HG02943 (cell line): ENCODE results near the gene MYO9B.
"Not testable (repeated sequence)": the region's sequence is repeated elsewhere in the genome, so short reads cannot be mapped to it uniquely, and the experiment has no call there.

Experiments
- ATAC-seq: cut with Tn5 transposase; IDR thresholded peaks from one replicate; pipeline ENCODE4 v1.9.1; 2021; ENCODE audit warnings: mild to moderate bottlenecking, low read depth, moderate library complexity; ENCODE audit not compliant: unreplicated experiment

MYO9B gene

GRCh38 chr19:17138052-17138846 is 62.7 kb downstream of the MYO9B start:
- not testable (repeated sequence) for ATAC-seq

DNA sequence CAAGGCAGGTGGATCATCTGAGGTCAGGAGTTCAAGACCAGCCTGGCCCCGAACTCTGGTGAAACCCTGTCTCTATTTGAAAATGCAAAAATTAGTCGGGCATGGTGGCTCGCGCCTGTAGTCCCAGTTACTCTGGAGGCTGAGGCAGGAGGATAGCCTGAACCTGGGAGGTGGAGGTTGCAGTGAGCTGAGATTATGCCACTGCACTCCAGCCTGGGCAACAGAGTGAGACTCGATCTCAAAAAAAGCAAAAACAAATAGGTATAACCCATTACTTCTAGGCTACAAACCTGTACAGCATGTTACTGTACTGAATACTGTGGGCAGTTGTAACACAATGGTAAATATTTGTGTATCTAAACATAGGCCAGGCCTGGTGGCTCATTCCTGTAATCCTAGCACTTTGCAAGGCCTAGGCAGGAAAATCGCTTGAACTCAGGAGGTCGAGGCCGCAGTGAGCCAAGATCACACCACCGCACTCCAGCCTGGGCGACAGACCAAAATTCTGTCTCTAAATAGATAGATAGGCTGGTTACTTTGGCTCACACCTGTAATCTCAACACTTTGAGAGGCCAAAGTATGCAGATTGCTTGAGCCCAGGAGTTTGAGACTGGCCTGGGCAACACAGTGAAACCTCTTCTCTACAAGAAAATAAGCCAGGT is 63.5 kb downstream of the MYO9B start:
- no peak for ATAC-seq

- not testable (repeated sequence) for ATAC-seq
Observed at GRCh38 chr19:17144771-17145170, 69.2 kb downstream of the MYO9B start.

GRCh38 chr19:17145546-17146497 is 70.2 kb downstream of the MYO9B start:
- no peak for ATAC-seq

DNA sequence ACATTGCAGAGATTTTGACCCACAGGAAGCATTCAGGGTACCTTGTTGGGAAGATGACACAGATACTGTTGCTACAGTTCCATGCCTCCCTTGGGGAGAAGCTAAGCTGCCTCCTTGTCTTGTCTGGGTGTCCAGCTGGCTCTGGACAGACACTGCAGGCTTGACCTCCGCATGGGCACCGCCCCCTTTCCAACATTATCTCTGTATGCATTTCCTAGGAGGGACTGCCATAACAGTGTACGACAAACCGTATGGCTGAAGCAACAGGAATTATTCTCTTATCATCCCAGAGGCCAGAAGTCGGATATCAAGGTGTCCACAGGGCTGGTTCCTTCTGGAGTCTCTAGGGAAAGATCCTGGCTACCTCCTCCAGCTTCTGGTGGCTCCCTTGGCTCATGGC is 72.6 kb downstream of the MYO9B start:
- ATAC-seq, result no peak

DNA sequence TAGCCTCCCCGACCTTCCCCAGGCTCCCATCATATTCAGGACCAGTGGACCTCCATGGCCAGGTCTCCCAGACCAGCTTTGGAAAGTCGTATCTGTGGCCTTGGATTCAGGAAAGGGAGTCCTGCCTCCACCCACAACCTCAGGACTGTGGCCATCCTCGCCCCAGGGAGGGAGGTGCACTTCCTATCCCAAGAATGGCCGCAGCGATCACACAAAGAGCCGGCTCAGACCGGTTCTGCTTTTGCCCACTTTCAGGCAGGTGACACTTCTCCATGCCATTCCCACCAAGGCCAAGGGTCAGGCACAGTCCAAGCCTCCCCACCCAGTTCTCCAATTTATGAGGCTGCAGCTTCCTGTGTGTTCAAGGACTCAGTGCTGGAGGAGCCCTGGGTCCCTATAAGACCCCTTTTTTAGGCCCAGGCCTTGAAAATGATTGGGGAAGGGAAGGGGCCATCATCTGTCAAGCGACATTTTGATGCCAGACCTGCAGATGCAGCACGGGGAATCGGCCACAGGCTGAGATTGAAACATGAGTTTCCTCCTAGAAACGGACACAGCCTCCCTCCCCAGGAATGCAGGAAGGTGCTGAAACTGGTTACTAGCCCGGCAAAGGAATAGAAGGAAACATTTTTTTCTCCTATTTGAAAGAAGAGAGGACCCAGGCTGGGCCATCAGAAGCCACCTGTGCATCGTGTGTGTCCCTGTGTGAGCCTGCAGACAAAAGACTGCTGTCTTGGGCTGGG is 74.0 kb downstream of the MYO9B start:
- ATAC-seq, result no peak

- ATAC-seq, result no peak
Observed at GRCh38 chr19:17153996-17154395, 78.4 kb downstream of the MYO9B start.

DNA sequence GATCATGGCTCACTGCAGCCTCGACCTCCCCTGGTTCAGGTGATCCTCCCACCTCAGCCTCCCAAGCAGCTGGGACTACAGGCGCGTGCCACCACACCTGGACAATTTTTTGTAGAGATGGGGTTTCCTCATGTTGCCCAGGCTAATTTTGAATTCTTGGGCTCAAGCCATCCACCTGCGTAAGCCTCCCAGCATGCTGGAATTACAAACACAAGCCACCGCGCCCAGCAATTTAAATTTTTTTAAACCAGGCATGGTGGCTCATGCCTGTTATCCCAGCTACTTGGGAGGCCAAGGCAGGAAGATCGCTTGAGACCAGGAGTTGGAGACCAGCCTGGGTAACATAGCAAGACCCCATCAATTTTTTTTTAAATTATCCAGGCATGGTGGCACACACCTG is 79.7 kb downstream of the MYO9B start:
- ATAC-seq, result no peak

GRCh38 chr19:17156296-17156946 is 80.8 kb downstream of the MYO9B start:
- ATAC-seq, result no peak

GRCh38 chr19:17156947-17157302 is 81.3 kb downstream of the MYO9B start:
- no peak for ATAC-seq

DNA sequence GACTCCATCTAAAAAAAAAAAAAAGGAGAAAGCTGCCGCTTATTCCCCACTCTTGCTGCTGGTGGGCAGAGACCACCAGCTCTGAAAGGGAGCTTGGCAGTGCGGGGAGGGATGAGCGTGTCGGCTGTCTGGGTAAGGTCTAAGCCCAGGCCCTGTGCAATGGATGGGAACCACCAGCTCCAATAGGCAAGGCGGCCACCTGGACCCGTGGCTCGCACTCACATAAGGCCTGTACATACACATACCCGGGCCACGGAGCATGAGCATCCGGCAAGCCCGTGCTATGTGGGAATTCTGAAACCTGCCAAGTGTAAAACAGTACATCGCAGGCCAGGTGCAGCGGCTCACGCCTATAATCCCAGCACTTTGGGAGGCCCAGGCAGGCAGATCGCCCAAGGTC is 83.0 kb downstream of the MYO9B start:
- ATAC-seq, result no peak

DNA sequence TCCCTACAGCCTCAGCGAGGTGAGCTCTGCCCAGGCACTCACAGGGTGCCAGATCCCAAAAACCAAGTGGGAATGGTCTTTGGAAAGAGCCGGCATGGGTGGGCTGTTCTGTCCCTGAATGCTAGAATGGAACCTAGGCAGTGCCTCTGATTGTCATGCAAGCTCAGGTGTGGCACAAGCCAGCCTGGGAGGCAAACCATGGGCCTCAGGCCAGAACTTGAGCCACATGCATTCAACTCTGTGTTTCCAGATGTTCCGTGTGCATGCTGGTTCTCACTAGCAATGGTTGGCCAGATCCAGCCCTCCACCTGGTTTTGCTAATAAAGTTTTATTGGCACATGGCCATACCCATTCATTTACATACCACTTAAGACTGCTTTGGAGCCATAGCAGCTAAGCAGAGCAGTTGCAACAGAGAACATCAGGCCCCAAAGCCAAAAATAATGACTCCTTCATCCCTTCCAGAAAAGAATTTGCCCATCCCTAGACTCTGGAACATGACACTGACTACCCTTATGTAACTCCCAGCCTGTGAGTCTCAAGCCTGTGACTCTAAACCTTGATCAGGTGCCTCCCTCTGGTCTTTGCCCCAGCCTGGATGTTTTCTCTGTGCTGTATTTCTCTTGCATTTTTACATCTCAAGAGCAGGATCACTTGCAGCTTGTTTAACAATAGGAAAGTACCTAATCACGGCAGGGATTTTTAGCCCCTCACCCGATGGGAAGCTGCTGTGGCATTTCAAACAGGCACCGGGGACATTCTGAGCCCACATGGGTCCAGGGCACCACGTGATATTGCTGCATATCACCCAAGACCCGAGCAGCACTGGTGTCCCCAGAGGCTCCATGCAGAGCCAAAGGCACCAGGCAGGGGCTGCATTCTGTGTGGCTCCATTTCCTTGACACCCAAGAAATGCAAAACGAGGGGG is 84.2 kb downstream of the MYO9B start:
- ATAC-seq, result no peak

DNA sequence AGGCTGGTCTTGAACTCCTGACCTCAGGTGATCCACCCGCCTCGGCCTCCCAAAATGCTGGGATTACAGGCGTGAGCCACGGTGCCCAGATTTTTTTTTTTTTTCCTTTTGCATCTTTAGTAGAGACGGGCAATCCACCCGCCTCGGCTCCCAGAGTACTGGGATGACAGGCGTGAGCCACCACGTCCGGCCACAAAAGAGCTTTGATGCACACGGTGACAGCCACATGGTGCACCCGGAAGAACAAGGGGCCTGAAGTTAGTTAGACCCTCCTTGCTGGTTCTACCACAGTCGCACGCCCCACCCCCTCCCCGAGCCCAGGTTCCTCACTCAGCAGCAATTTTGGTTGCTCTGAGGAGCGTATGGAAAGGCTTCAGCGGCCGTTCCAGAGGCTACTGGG is 85.3 kb downstream of the MYO9B start:
- ATAC-seq, result no peak

DNA sequence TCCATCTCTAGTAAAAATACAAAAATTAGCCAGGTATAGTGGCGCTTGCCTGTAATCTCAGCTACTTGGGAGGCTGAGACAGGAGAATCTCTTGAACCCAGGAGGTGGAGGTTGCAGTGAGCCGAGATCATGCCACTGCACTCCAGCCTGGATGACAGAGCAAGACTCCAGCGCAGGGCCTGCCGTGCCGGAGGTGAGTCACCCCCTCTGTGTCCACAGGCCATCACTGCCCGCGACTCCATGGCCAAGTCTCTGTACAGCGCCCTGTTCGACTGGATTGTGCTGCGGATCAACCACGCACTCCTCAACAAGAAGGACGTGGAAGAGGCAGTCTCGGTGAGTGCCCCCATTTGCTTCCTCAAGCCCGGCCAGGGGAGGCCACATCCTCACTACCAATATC is 86.6 kb downstream of the MYO9B start:
- not testable (repeated sequence) for ATAC-seq

DNA sequence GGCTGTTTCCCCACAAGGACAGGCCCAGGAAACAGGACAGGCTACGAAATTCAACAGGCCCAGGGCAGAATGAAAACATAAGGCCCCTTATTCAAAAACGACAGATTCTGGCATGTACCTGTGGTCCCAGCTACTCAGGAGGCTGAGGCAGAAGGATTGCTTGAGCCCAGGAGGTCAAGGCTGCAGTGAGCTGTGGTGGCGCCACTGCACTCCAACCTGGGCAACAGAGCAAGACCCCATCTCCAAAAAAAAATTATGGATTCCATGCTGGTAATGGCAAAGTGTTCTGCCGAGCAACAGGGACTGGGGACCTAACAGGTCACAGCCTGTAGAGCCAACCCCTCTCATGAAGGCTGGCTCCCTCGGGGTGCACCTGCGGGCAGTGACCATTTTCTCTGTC is 87.0 kb downstream of the MYO9B start:
- no peak for ATAC-seq

GRCh38 chr19:17163652-17164051 is 88.1 kb downstream of the MYO9B start:
- no peak for ATAC-seq

DNA sequence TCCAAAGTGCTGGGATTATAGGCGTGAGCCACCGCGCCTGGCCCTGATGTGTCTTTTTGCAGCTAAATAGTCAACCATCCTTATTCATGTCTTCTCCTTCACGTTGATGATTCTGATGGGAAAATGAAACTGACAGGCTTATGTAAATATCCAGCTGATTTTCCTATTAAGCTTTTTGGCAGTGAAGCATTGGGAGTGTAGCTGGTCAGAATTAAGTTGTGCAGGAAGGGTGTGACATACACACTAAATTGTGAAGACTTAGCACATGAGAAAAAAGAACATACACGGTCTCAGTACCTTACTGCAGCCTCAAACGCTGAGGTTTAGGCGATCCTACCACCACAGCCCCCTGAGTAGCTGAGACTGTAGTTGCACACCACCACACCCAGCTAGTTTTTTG is 89.1 kb downstream of the MYO9B start:
- ATAC-seq, result no peak

- no peak for ATAC-seq
Observed at GRCh38 chr19:17165715-17166114, 90.1 kb downstream of the MYO9B start.
